Left lung (tissue), 10 donors: ENCODE data around the gene ZEB2. TPM values are rescaled to one million over a fixed set of nuclear protein-coding genes. Genes with fewer than 3 reads are reported as not detected.

ENCODE experiments used
- ATAC-seq: fragments of 200-7000 bp; cut with Tn5 transposase; one replicate; pipeline ENCODE4 v1.9.1; 2020; ENCODE audit warnings: moderate library complexity
- DNase-seq, 4 donors: peaks; one replicate each; pipeline ENCODE4 v3.0.0-alpha.2; 2013 to 2020
- H3K27ac ChIP-seq, 2 donors: fragments of 200-600 bp; sonication (generic) in 1 of 2; one replicate each; pipeline versions ENCODE4 v1.5.0 to v1.8.0; 2020 to 2021
- H3K27me3 ChIP-seq, 2 donors: fragments of 200-600 bp; sonication (generic) in 1 of 2; one replicate each; pipeline versions ENCODE4 v1.5.0 to v1.8.0; 2020 to 2021
- H3K36me3 ChIP-seq, 2 donors: fragments of 200-600 bp; sonication (generic) in 1 of 2; one replicate each; pipeline versions ENCODE4 v1.5.0 to v1.8.0; 2020 to 2021
- H3K4me1 ChIP-seq, 2 donors: fragments of 200-600 bp; one replicate each; pipeline ENCODE4 v1.8.0; 2021
- H3K4me3 ChIP-seq, 2 donors: fragments of 200-600 bp; sonication (generic) in 1 of 2; one replicate each; pipeline versions ENCODE4 v1.5.0 to v1.8.0; 2020 to 2021; ENCODE audit warnings: mild to moderate bottlenecking in 1 of 2
- H3K9me3 ChIP-seq, 2 donors: fragments of 200-600 bp; sonication (generic) in 1 of 2; one replicate each; pipeline versions ENCODE4 v1.5.0 to v1.8.0; 2020 to 2021
- intact Hi-C, 2 donors: fragments of 100-400 bp; cut with DNase I; formaldehyde crosslinking; loops; one replicate each; pipeline versions ENCODE4 v1.11.2 to v1.14.2; 2022
- polyA plus RNA-seq, 6 donors: library from polyadenylated mRNA; unstranded; fragments of 120-200 nt; gene quantifications; one replicate each; pipeline ENCODE4 v1.2.1, GENCODE V29; 2013; ENCODE audit not compliant: insufficient read length in 6 of 6
- total RNA-seq, 2 donors: library from RNA; stranded (reverse); fragmentation: NEBNext Ultra II Directional; extraction: Animal tissue kit (Norgen Biotek cat#: 25700); gene quantifications; one replicate each; pipeline ENCODE4 v1.2.1, GENCODE V29; 2021
- TF ChIP-seq, protein P1 (sequence below), 2 donors: fragments of 200-600 bp; sonication (generic) in 1 of 2; IDR thresholded peaks; one replicate each; pipeline versions ENCODE4 v1.5.0 to v1.8.0; 2021; ENCODE audit warnings: antibody characterized with exemption in 2 of 2
- donor health status: DM: no; HTN: yes; CAD: no.
- donor health status: DM: no; HTN: no; CAD: no.

The ZEB2 gene
- total and polyA plus RNA-seq, 8 donors: 141 to 292 (median 271) TPM

DNA sequence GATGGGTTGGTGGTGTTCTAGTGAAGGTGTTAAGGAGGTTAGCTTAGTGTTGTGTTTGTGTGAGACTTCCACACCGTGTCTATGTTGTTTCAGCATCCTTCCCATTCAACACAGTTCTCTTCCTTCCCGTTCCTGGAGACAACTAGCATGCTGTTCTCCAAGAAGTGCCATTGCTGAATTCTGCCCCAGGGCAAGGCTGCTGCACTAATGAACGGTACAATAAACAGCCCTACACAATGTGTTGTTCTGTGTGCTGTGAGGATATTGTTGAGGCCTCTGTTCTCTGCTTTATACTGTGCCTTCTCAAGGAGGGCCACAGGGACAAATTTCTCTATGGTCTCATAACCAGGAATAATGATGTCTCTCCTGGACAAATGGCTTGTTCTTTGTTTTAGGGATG is 39.8 kb upstream of the ZEB2 start:
- DNase-seq (no peak), ATAC-seq (no peak)
- TF ChIP-seq, protein P1, sequence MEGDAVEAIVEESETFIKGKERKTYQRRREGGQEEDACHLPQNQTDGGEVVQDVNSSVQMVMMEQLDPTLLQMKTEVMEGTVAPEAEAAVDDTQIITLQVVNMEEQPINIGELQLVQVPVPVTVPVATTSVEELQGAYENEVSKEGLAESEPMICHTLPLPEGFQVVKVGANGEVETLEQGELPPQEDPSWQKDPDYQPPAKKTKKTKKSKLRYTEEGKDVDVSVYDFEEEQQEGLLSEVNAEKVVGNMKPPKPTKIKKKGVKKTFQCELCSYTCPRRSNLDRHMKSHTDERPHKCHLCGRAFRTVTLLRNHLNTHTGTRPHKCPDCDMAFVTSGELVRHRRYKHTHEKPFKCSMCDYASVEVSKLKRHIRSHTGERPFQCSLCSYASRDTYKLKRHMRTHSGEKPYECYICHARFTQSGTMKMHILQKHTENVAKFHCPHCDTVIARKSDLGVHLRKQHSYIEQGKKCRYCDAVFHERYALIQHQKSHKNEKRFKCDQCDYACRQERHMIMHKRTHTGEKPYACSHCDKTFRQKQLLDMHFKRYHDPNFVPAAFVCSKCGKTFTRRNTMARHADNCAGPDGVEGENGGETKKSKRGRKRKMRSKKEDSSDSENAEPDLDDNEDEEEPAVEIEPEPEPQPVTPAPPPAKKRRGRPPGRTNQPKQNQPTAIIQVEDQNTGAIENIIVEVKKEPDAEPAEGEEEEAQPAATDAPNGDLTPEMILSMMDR (IDR thresholded peaks at IDR 0.05): no peak
- H3K27me3 ChIP-seq: no peaks in the 10 kb centered on the region
- peaks cover 0 to 16% of the 10 kb centered on the region in 2 donors for H3K4me1 ChIP-seq
- intact Hi-C loops: no loop called here
- H3K27ac ChIP-seq: peak overlapping the region in 1 of 2 donors; percentile 3
- no peaks in the 10 kb centered on the region for H3K36me3 ChIP-seq
- no peaks in the 10 kb centered on the region for H3K9me3 ChIP-seq
- H3K4me3 ChIP-seq: no peak overlapping the region

DNA sequence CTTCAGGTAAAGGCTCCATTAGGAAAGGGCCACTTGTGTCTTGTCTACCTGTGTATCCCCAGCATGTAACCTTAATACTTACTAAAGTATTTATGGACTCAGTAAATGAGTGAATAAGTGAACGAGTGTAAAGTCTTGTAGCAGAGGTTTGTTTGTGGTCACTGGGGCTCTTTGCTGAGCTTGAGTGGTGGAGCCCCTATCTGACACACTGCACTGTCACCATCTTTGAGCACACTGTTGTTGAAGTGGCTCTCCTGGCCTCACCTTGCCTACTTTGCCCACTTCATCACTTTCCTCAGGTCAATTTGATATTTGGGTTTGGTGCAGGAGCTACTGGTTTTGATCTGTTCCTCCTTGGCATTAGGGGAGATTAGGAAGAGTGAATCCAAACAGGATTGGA is 39.3 kb upstream of the ZEB2 start:
- Histone ChIP-seq H3K4me1 (peaks cover 0 to 16% of the 10 kb centered on the region in 2 donors), H3K36me3 (no peaks in the 10 kb centered on the region), H3K27me3 (no peaks in the 10 kb centered on the region), H3K9me3 (no peaks in the 10 kb centered on the region), H3K4me3 (no peak overlapping the region), H3K27ac (no peak overlapping the region)
- DNase-seq: no peak
- ATAC-seq: no peak
- TF ChIP-seq, protein P1 (IDR thresholded peaks at IDR 0.05): no peak
- intact Hi-C loops: no loop called here

DNA sequence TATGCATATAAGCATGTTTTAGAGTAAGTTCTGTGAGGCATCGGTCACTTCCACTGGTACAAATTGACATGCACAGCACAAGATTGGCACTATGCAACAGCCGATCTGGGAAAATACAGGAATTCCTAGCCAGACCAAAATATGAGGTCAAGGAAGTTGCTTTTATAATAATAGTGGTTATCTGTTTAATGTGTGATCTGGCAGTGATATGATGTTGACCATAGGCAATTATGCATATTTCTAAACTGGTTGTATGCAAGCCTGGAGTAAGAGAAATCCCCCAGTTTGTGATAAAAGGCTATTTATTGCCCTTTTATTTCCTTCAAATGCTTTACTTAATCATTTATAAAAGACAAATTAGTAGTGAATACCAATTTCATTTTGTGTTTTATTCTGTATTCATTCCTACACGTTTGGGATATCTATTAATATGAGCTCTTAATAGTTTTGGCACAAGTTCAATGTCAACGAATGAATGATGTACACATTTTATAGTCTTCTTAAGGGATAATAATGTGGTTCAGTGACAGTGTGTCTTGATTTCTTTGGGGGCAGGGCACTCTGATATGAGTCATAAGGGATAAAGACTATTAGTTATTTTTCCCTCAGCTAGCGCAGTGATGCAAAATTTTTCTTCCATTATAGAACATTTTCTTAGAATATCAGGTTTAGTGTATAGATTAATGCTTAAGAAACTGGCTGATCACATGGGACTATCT is 34.7 kb upstream of the ZEB2 start:
- no peaks in the 10 kb centered on the region for H3K9me3 ChIP-seq
- H3K27me3 ChIP-seq: no peaks in the 10 kb centered on the region
- ATAC-seq (no peak), DNase-seq (no peak)
- H3K27ac ChIP-seq: no peak overlapping the region
- TF ChIP-seq, protein P1 (IDR thresholded peaks at IDR 0.05): no peak
- peaks cover 0 to 5% of the 10 kb centered on the region in 2 donors for H3K4me1 ChIP-seq
- intact Hi-C loops: no loop called here
- no peaks in the 10 kb centered on the region for H3K36me3 ChIP-seq
- H3K4me3 ChIP-seq: no peak overlapping the region

DNA sequence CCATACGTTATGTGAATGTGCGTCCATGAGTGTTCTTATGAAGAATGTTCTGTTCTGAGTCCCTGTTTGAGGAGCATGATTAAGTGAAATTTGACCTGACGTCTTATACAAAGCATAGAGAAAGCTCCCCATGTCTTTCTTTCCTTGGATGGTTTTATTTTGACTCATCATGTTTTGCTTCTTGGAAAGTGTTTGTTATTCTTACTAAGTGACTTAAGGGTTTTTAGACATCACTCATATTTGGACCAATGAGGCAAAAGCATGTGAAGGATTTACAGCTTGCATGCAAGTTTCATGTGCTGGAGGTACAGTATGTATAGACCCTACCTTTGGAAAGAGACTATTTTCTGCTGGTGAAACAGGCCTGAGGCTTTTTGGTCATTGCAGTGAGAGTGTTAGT is 33.5 kb upstream of the ZEB2 start:
- H3K4me1 ChIP-seq: no peaks in the 10 kb centered on the region
- H3K4me3 ChIP-seq: no peak overlapping the region
- H3K27ac ChIP-seq: no peak overlapping the region
- intact Hi-C loops: no loop called here
- no peaks in the 10 kb centered on the region for H3K36me3 ChIP-seq
- TF ChIP-seq, protein P1 (IDR thresholded peaks at IDR 0.05): no peak
- ATAC-seq (no peak), DNase-seq (no peak)
- H3K27me3 ChIP-seq: no peaks in the 10 kb centered on the region
- no peaks in the 10 kb centered on the region for H3K9me3 ChIP-seq

DNA sequence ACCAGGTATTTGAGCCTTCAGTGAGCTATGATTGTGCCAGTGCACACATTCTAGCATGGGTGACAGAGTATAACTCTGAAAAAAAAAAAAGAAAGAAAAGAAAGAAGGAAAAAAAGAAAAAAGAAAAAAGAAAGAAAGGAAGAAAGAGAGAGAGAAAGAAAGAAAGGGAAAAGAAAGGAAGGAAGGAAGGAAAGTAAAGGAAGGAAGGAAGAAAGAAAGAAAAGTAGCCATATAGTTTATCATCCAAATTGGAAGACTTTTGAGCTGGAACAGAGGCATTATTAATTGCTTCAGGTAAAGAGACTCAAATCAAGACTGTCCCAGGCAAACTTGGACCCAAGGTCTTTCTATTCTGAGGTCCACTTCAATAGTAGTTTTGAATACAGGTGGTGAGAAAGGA is 32.9 kb upstream of the ZEB2 start:
- Histone ChIP-seq H3K4me3 (no peak overlapping the region), H3K9me3 (no peaks in the 10 kb centered on the region), H3K4me1 (no peaks in the 10 kb centered on the region), H3K27ac (no peak overlapping the region), H3K36me3 (no peaks in the 10 kb centered on the region), H3K27me3 (no peaks in the 10 kb centered on the region)
- ATAC-seq (no peak), DNase-seq (no peak)
- intact Hi-C loops: no loop called here
- TF ChIP-seq, protein P1 (IDR thresholded peaks at IDR 0.05): no peak
